DND-41 (cell line): Measurements from ENCODE around the gene FHAD1.

Source experiments
- ATAC-seq: fragments of 200-7000 bp; cut with Tn5 transposase; 3 replicates; pipeline ENCODE4 v1.9.1; 2021; ENCODE audit warnings: low read depth; ENCODE audit not compliant: insufficient read depth
- DNase-seq: peaks from one replicate; pipeline ENCODE4 v3.0.0-alpha.2; 2020
- H2AFZ ChIP-seq: 2 replicates; pipeline ENCODE4 v1.6.0; 2012; ENCODE audit warnings: low read depth, low read length
- H3K27ac ChIP-seq: 2 replicates; pipeline ENCODE4 v1.5.1; 2012; ENCODE audit warnings: low read length, inconsistent platforms
- H3K27me3 ChIP-seq: fragments of 200-600 bp; sonication (generic); 2 replicates; pipeline ENCODE4 v1.6.0; 2012; ENCODE audit warnings: low read length, mild to moderate bottlenecking, inconsistent platforms; ENCODE audit not compliant: insufficient read depth, poor library complexity
- H3K36me3 ChIP-seq: 2 replicates; pipeline ENCODE4 v1.5.1; 2012; ENCODE audit warnings: low read length, inconsistent platforms; ENCODE audit not compliant: insufficient read depth
- H3K4me1 ChIP-seq: 2 replicates; pipeline ENCODE4 v1.5.1; 2012; ENCODE audit warnings: mild to moderate bottlenecking, low read length; ENCODE audit not compliant: insufficient read depth
- H3K4me2 ChIP-seq: 2 replicates; pipeline ENCODE4 v1.6.0; 2012; ENCODE audit warnings: mild to moderate bottlenecking, moderate library complexity, low read length, inconsistent platforms; ENCODE audit not compliant: insufficient read depth
- H3K4me3 ChIP-seq, 2 experiments: fragments of 200-600 bp in 1 of 2; shearing (Covaris generic) in 1 of 2; 2 replicates each; pipeline ENCODE4 v1.5.1; 2012 to 2016; ENCODE audit warnings: inconsistent platforms in 2 of 2, low read length in 2 of 2, mild to moderate bottlenecking in 2 of 2, low read depth in 1 of 2, moderate library complexity in 1 of 2
- H3K79me2 ChIP-seq: 2 replicates; pipeline ENCODE4 v1.6.0; 2012; ENCODE audit warnings: low read length, inconsistent platforms; ENCODE audit not compliant: insufficient read depth
- H3K9ac ChIP-seq: 2 replicates; pipeline ENCODE4 v1.6.0; 2012; ENCODE audit warnings: low read depth, mild to moderate bottlenecking, inconsistent platforms, low read length, moderate library complexity
- H3K9me3 ChIP-seq: 2 replicates; pipeline ENCODE4 v1.5.1; 2012; ENCODE audit warnings: low read length, moderate library complexity, mild to moderate bottlenecking, inconsistent platforms; ENCODE audit not compliant: insufficient read depth, severe bottlenecking
- H4K20me1 ChIP-seq: 2 replicates; pipeline ENCODE4 v1.6.0; 2012; ENCODE audit warnings: low read length; ENCODE audit not compliant: insufficient read depth
- CTCF ChIP-seq: IDR thresholded peaks from 2 replicates; pipeline ENCODE4 v1.5.1; 2012; ENCODE audit warnings: borderline replicate concordance, low read length, moderate library complexity, mild to moderate bottlenecking; ENCODE audit not compliant: poor library complexity, severe bottlenecking; ENCODE audit errors: extremely low read depth
- EZH2 ChIP-seq: IDR thresholded peaks from 3 replicates; pipeline ENCODE4 v1.6.1; 2012; ENCODE audit warnings: borderline replicate concordance, low read depth, mild to moderate bottlenecking, moderate library complexity, low read length, inconsistent platforms; ENCODE audit not compliant: severe bottlenecking

The FHAD1 gene

GRCh38 chr1:15214527-15214926 is 32.5 kb upstream of the FHAD1 start:
- no peak overlapping the region for H3K27ac ChIP-seq
- no peak overlapping the region for H3K9ac ChIP-seq
- no peak overlapping the region for H3K4me2 ChIP-seq
- H3K4me3 ChIP-seq = no peak overlapping the region
- no peak for TF ChIP-seq CTCF
- no peak for TF ChIP-seq EZH2
- H3K27me3 ChIP-seq = peaks cover 9% of the 10 kb centered on the region
- H3K79me2 ChIP-seq = no peaks in the 10 kb centered on the region
- no peaks in the 10 kb centered on the region for H3K36me3 ChIP-seq
- no peak for ATAC-seq
- H3K4me1 ChIP-seq = no peaks in the 10 kb centered on the region
- H3K9me3 ChIP-seq = peaks cover 3% of the 10 kb centered on the region
- peaks cover 5% of the 10 kb centered on the region; the same call in 1 of the 2 replicates for H4K20me1 ChIP-seq
- DNase-seq = no peak
- no peak overlapping the region for H2AFZ ChIP-seq

- no peak overlapping the region for H3K9ac ChIP-seq
- no peak for ATAC-seq
- TF ChIP-seq CTCF (no peak), EZH2 (no peak)
- H2AFZ ChIP-seq = no peak overlapping the region
- H4K20me1 ChIP-seq = peaks cover 5% of the 10 kb centered on the region; the same call in 1 of the 2 replicates
- no peak for DNase-seq
- no peaks in the 10 kb centered on the region for H3K4me1 ChIP-seq
- H3K79me2 ChIP-seq = no peaks in the 10 kb centered on the region
- peaks cover 3% of the 10 kb centered on the region for H3K9me3 ChIP-seq
- no peak overlapping the region for H3K4me2 ChIP-seq
- H3K36me3 ChIP-seq = no peaks in the 10 kb centered on the region
- H3K4me3 ChIP-seq = no peak overlapping the region
- H3K27me3 ChIP-seq = peaks cover 9% of the 10 kb centered on the region
- no peak overlapping the region for H3K27ac ChIP-seq
These were observed 31.9 kb upstream of the FHAD1 start for GRCh38 chr1:15215116-15215515.

GRCh38 chr1:15217654-15218053 is 29.4 kb upstream of the FHAD1 start:
- Histone ChIP-seq H3K9me3 (peaks cover 3% of the 10 kb centered on the region), H3K36me3 (no peaks in the 10 kb centered on the region), H3K27me3 (peaks cover 8% of the 10 kb centered on the region), H3K79me2 (no peaks in the 10 kb centered on the region), H4K20me1 (peaks cover 4% of the 10 kb centered on the region; the same call in 1 of the 2 replicates), H2AFZ (no peak overlapping the region), H3K27ac (no peak overlapping the region), H3K4me2 (no peak overlapping the region), H3K4me3 (no peak overlapping the region), H3K4me1 (no peaks in the 10 kb centered on the region), H3K9ac (no peak overlapping the region)
- no peak for DNase-seq
- TF ChIP-seq EZH2 (no peak), CTCF (no peak)
- no peak for ATAC-seq
